NB4 (cell line): ENCODE data around the gene PACS1.

Experiments used
- MAX ChIP-seq: IDR thresholded peaks from 2 replicates; pipeline ENCODE4 v1.6.1; 2011; ENCODE audit warnings: low read depth, low read length
- POLR2A ChIP-seq: IDR thresholded peaks from 2 replicates; pipeline ENCODE4 v1.6.1; 2011; ENCODE audit warnings: mild to moderate bottlenecking; ENCODE audit not compliant: insufficient read length; ENCODE audit errors: extremely low read depth

GRCh38 chr11:66258473-66258893 is 188.4 kb downstream of the PACS1 start:
- TF ChIP-seq MAX (no peak), POLR2A (no peak)
